IPS DF 19.7 (cell line): ENCODE results near the gene CYB561A3.

Experiments
- DNase-seq: peaks from one replicate; pipeline ENCODE4 v3.0.0-alpha.2; 2013; ENCODE audit warnings: low read depth, low spot score

Gene CYB561A3

DNA sequence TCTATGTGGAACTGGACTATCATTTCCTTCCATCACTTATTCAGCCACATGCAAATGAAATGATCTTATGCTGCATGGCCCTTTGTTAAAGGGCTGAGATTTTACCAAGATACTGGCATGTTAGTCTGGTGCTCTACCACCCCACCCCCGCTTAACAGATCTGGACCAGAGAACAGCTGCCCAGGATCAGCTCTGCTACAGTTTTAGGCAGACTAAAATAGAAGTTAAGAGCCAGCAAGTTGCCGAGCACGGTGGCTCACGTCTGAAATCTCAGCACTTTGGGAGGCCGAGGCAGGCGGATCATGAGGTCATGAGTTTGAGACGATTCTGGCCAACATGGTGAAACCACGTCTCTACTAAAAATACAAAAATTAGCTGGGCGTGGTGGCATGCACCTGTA is 33.3 kb downstream of the CYB561A3 start:
- DNase-seq, result no peak

DNA sequence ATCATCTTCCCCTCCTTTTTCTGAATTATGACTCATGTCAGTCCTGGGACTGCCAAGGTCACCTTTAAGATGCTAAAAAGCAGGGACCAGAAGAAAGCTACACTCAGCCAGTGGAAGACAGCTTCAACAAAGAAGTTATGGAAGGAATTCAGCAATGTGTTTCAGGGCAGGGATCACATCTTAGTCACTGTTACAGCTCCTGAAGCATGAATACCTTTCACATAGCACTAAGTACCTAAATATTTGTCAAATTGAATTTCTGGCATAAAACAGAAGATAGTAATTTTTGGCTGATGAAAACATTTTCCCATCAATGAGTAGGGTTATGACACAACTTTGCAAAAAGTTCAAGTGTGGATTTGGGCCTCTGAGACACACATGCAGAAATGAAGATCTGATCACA is 34.0 kb downstream of the CYB561A3 start:
- no peak for DNase-seq

DNA sequence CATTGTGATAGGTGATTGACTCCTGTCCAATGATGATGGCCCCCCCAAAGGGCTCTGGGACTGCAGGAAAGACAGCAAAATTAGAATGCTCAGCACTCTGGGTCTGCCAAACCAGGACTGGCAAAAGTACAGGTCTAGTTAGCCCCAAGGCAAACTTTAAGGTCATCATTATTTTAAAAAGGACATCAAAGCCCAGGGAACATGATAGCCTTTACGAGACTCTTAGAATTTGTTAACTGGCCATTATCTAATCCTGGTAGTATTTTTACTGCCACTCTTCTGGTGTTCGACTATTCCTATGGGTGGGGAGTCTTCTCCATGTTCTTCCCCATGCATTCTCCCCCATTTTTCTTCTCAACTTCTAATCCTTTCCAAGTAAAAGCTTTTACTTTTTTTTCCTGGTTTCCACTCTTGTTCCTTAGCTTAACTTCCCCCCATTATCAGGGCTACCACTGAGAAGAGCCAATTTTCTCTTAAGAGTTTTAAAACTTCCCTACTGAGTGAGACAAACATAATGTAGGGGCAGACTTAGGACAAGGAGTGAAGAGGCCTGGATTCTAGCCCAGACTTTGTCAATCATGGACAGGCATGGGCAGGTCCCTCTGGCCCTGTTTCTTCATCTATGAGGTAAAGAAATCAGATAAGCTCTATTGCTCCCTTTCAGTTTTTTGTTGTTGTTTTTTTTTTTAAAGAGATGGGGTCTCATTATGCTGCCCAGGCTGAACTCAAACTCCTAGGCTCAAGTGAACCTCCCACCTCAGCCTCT is 35.9 kb downstream of the CYB561A3 start:
- DNase-seq, result no peak

DNA sequence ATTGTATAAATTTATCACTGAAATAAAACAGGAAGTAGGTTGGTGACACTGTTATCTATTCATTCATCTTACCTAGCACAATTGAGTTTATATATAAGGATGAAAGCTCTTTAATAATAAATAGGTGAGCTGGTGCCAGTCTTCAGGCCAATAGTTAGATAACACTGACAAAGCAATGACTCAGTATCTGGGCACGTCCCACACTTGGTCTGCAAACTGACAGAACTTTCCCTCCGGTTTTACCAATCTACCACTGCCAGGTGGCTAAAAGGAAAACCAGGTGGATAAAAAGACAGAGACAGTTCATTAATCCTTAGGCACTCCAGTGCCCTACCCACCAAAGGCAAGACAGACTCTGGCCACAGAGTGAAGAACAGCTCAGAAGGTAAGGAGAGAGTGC is 46.4 kb downstream of the CYB561A3 start:
- no peak for DNase-seq

DNA sequence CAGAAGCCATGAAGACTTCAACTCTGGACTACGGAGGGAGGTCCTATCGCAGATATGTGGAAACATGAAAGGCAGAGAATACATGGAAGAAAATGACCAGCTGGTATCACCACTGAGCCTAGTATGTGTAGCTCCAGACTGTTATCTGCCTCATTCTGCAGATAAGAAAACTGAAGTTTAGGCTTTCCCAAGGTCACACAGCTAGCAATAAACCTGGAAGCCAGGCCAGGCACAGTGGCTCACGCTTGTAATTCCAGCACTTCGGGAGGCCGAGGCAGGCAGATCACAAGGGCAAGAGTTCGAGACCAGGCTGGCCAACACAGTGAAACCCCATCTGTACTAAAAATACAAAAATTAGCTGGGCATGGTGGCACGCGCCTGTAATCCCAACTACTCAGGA is 50.9 kb downstream of the CYB561A3 start:
- no peak for DNase-seq

DNA sequence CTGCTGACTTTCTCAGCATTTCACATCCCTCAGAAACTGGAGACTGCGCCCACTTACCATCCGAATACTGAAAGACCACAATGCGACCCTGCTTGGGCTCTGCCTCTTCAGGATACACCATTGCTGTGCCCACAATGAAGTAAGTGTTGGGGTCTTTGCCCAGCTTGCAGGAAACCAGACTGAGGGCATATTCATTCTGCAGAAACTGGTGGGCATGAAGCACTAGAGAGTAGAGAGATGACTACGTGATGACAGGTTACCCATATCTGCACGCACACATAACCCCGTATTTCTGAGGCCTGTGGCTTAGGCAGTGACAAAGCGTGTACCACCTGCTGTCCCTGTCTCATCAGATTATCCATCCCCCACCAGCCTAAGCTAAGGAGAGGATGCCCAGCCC is 51.9 kb downstream of the CYB561A3 start:
- DNase-seq, result no peak

DNA sequence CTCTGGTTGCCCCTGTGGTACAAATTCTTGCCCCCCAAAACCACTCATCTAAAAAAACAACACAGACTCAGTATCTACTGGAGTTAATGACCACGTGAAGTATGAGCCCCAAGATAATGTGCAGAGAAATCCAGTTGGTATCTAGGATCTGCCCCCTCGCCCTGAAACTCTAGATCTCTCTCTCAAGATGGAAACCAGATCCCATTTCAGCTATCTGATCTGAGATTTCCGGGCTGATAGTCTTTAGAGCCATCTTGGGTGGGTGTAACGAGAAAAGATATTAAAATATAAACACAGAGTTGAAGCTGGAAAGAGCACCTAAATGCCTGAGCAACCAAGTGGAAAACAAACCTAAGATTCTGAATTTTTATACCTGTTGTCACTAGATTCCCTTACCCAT is 52.5 kb downstream of the CYB561A3 start:
- DNase-seq, result no peak

DNA sequence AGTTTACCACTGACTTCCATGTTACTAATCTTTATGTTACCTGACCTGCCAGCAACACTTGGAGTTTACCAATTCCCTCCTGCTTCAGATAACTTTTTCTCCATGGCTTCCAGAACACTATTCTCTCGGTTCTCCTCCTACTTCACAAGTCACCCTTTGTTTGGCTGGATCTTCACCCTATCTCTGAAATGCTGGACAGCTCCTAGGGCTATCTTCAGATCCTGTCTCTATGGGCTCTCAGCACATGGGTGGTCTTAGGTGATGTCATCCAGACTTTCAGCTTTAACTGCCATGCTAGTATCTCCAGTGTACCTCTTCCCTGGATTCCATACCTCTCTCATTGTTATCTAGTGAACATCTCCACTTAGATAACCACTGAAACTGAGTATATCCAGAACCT is 54.3 kb downstream of the CYB561A3 start:
- DNase-seq, result no peak

DNA sequence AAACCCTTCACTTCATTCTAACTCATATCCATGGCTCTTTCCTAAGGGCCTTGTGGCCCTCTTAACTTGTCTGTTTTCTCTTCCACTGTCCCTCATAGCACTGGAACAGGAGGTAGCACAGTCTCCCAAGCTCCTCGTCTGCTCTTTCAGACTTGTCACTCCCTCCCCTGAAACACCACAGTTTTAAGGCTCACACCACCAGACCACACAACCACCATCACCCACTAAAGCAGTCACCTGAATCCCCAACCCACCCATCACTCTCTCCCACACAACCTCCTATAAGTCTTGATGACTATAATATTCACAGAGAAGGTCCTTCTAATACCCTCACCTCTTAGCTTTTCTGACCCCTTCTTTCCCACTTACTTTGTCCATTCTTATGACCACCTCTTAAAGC is 55.5 kb downstream of the CYB561A3 start:
- DNase-seq, result no peak

DNA sequence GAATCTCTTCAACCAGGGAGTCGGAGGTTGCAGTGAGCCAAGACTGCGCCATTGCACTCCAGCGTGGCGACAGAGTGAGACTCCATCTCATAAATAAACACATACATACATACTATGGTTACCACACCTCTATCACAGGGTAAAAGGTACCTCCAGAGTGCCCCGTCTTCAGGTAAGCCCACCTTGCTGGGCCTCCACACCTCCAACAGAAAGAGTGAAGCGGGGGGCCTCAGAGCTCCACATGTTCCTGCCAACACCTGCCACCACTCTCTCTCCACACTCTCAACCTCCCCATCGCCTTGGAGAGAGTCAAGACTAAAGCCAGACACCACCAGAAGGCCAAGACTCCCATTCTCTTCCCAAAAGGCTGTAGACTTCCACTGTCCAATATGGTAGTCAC is 56.3 kb downstream of the CYB561A3 start:
- no peak for DNase-seq

DNA sequence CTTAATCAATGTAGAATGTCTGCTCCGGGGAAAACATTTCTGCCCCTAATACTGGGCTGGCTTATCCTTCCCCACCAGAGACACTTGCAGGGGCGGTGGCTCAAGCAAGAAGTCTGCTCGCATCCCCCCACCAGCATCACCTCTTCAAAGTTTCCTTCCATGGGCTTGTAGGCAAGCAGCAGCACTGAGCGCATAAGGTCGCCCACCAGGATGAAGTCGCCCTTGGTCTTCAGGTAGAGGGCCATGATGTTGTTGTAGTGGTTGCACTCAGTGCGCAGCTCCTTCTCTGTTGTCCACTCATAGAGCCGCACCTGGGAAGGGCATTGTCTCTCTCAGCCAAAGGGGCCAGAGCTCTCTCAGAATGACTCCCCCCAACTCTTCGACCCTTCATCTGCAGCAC is 58.0 kb downstream of the CYB561A3 start:
- DNase-seq, result no peak

DNA sequence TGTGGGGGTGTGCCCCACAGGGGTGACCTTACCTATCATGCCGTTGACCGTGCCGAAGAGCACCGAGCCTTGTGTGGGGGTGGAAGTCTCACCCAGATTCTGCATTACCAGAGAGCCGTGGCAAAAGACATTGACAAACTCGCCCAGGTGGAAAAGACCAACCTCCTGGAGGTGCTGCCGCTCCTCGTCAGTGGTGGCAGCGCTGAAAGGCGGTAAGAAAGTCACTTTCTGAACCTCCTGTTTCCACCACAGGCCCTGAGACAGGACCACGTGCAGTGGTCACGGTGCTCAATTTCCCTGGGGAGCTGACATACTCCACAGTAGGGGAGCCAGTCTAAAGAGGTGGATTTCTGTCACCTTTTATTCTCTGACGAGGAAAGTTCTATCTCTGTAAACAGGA is 59.1 kb downstream of the CYB561A3 start:
- no peak for DNase-seq
